Head of caudate nucleus (tissue), 42 donors: ENCODE data around the gene NUP214.
"Not testable (repeated sequence)": the region's sequence is repeated elsewhere in the genome, so short reads cannot be mapped to it uniquely, and the experiment has no call there.

Experiments used
- DNase-seq, 42 donors: peaks; one replicate each; pipeline versions ENCODE4 v3.0.0 to v3.0.0-alpha.2; 2020 to 2021; ENCODE audit warnings: mixed read lengths in 7 of 42
- intact Hi-C: fragments of 100-400 bp; cut with DNase I; formaldehyde crosslinking; loops from one replicate; pipeline ENCODE4 v1.15.0; 2022

The NUP214 gene

GRCh38 chr9:131262327-131263032, 137.1 kb downstream of the NUP214 start:
- intact Hi-C loops, result no loop called here

DNA sequence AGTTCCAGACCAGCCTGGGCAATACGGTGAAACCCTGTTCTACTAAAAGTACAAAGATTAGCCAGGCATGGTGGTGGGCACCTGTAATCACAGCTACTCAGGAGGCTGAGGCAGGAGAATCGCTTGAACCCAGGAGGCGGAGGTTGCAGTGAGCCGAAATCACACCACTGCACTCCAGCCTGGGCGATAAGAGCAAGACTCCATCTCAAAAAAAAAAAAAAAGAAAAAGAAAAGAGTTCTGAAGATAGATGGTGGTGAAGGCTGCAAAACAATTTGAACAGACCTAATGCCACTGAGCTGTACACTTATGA, 137.6 kb downstream of the NUP214 start:
- intact Hi-C loops, result not testable (repeated sequence)

More at GRCh38 chr9:131262327-131263032, 137.1 kb downstream of the NUP214 start:
- DNase-seq, result no peak

DNA sequence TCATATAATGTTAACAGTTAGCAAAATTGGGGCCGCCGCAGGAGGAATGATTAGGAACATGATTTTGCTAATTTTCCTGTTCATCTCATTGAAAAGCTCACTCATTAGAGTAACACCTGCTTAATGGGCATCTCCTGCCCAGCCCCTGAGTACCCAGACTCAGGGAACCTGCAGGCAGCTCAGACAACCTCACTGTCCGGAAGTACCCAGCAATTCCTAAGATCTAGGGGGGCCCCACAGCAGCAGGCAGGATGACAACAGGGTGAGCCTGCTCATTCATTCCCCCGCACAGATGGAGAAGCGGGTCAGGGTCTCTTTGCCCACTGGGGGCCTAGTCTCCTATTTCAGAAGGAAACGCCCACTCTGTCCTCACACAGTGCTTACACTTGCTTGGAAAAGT, 138.3 kb downstream of the NUP214 start:
- no peak for DNase-seq
- intact Hi-C loops, result no loop called here

More for the DNA sequence above, 137.6 kb downstream of the NUP214 start:
- DNase-seq, result not testable (repeated sequence)

- no peak for DNase-seq
- intact Hi-C loops, result no loop called here
Observed at GRCh38 chr9:131264231-131264630, 138.8 kb downstream of the NUP214 start.

GRCh38 chr9:131266266-131267229, 141.2 kb downstream of the NUP214 start:
- intact Hi-C loops, result no loop called here
- peak in 15 of 42 donors; percentile 43 to 75 (median 60) for DNase-seq

- DNase-seq, result peak in 25 of 42 donors; percentile 46 to 74 (median 60)
- intact Hi-C loops, result no loop called here
Observed at GRCh38 chr9:131270171-131271015, 145.0 kb downstream of the NUP214 start.

DNA sequence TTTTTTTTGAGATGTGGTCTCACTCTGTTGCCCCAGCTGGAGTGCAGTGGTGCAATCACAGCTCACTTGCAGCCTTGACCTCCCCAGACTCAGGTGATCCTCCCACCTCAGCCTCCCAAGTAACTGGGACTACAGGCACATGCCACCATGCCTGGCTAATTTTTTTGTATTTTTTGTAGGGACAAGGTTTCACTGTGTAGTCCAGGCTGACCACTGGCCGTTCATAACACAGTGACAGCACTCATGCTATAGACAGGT, 145.6 kb downstream of the NUP214 start:
- DNase-seq, intact Hi-C loops: not testable (repeated sequence)

GRCh38 chr9:131271506-131271931, 146.1 kb downstream of the NUP214 start:
- intact Hi-C loops, result no loop called here
- DNase-seq, result peak in 38 of 42 donors; percentile 49 to 93 (median 73)

- intact Hi-C loops, result no loop called here
- no peak for DNase-seq
Observed at GRCh38 chr9:131272212-131272611, 146.8 kb downstream of the NUP214 start.

- intact Hi-C loops, result no loop called here
- peak in 1 of 42 donors; percentile 24 for DNase-seq
Observed at GRCh38 chr9:131273146-131273855, 147.9 kb downstream of the NUP214 start.

DNA sequence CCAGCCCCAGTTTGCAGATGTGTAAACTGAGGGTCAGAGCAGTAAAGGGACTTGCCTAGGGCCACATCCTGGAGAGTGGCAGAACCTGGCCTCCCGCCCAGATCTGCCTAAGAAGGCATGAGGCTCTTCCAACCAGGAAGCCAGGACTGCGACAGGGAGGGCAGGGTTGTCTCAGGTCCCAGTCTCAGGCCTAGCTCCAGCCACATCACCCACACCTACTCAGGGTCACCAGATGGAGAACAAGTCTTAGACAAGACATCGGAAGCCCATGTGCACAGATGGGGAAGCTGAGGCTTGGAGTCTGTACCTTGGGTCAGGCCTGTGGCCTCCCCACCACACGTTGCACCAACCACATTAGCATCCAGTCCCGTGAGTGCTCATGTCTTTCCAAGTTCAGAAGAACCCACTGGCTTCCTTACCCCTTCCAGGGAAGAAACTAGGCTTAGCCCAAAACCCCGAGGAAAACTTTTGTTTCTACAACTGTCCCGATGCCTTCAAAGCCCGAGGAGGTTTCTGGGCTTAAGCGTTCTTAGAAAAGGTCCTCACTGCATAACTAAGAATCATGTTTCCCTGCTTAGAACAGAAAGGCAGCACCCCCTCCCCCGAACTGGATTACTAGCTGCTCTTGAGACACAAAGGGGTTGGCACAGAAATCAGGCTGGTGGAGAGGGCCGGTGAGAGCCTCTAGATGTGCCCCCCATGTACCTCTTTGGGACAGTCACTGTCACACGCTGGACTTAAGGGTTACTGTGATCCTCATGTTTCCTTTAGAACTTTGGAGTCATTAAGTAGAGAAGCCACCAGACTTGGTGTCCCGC, 148.7 kb downstream of the NUP214 start:
- DNase-seq, result no peak

DNA sequence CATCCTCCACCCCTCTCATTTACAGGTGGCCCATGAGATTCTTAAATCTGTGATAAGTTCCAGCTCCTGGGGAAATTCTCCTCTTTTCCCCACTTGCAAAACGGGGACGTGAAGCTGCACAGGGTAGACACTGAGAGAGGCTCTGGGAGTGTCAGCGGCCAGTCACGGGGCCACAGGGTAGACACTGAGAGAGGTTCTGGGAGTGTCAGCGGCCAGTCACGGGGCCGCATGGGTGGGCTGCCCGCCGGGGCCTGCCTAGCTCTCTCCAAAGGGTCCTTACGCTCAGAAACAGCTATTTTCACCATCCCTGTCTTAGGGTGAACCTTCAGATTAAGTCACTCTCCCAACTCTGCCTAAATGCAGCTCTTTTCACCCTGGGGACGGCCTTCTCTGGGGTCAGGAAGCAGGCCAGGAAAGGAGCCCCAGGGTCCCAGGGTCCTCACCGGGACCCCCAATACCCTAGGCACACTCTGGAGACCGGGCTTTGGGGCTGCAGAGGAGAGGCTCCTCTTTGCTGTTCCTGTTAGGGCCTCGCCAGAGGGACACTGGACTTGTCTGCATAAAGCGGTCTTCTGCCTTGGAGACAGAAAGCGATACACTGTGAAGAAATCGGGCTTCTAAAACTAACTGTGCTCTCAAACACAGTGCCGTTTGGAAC, 149.4 kb downstream of the NUP214 start:
- intact Hi-C loops, result no loop called here
- DNase-seq, result peak in 8 of 42 donors; percentile 36 to 60 (median 50)

More for the DNA sequence above, 148.7 kb downstream of the NUP214 start:
- intact Hi-C loops, result no loop called here

DNA sequence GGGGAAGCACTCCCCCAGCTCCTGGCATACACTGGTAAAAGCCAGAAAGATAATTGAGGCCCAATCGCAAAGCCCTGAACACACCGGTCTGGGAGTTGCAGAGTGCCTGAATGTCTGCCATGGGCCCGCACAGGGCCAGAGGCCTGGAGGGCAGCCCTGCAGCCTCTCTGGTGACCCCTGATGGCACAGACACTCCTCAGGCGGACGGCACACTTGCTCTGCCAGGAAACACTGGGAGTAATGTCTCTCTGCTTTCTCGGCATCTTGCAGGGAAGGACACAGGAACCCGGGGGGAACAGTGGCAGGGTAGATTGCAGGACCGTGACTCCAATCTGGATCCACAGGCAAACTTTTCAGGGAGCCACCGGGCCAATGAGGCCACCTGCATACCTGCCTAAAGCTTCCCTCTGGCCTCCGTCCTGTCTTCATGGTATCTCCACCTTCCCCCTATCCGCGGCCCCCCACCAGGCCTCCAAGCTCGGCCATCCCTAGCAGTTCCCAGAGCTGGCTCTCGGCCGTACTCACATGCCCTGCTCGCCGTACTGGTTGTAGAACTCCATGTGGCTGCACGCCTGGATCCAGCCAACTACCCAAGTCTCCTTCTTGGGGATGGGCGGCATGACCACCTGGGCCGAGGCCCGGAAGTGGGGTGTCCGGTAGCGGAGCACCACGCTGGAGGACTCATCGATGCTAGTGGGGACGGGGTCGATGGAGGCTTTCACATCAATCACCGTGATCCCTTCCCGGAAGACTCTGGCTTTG, 150.1 kb downstream of the NUP214 start:
- intact Hi-C loops, result no loop called here
- DNase-seq, result no peak

GRCh38 chr9:131276094-131276888, 150.9 kb downstream of the NUP214 start, which contains the start of gene FAM78A:
Gene FAM78A (minus strand): TSS chr9:131276510. CDS start chr9:131276179, 331 bp downstream.
- DNase-seq, result peak in 17 of 42 donors; percentile 29 to 74 (median 45)
- intact Hi-C loops, result no loop called here

- DNase-seq, result no peak
- intact Hi-C loops, result no loop called here
Observed at GRCh38 chr9:131276891-131277286, 151.5 kb downstream of the NUP214 start.
